K562 (cell line): ENCODE results near the gene CEP295NL.
"Not testable (repeated sequence)": the region's sequence is repeated elsewhere in the genome, so short reads cannot be mapped to it uniquely, and the experiment has no call there.

Experiments used
- CTCF ChIP-seq, 3 experiments: IDR thresholded peaks in 2 of 3; conservative IDR thresholded peaks in 1 of 3; 2 replicates each; pipeline ENCODE4 v1.5.1; 2011 to 2012; ENCODE audit warnings: low read length in 3 of 3, mild to moderate bottlenecking in 3 of 3, control low read depth in 2 of 3, improper control_type of control experiment in 1 of 3, inconsistent platforms in 1 of 3, low read depth in 1 of 3, mixed read lengths in 1 of 3, moderate library complexity in 1 of 3; ENCODE audit not compliant: insufficient read depth in 2 of 3
- KDM1A ChIP-seq, 2 experiments: fragments of 450-650 bp; IDR thresholded peaks; 2 replicates each; pipeline ENCODE4 v1.6.1; 2016; ENCODE audit warnings: mild to moderate bottlenecking in 2 of 2
- NCOA1 ChIP-seq: fragments of 450-650 bp; IDR thresholded peaks from 2 replicates; pipeline ENCODE4 v1.6.1; 2016; ENCODE audit warnings: low read depth
- RCOR1 ChIP-seq, 2 experiments: IDR thresholded peaks; 2 replicates each; pipeline ENCODE4 v1.6.1; 2012; ENCODE audit warnings: low read depth in 2 of 2, low read length in 2 of 2, borderline replicate concordance in 1 of 2, improper control_type of control experiment in 1 of 2
- RFX5 ChIP-seq: IDR thresholded peaks from 2 replicates; pipeline ENCODE4 v1.6.1; 2011; ENCODE audit warnings: low read depth, mild to moderate bottlenecking, improper control_type of control experiment, low read length
- TBL1XR1 ChIP-seq, 2 experiments: IDR thresholded peaks; 2 replicates each; pipeline ENCODE4 v1.6.1; 2012; ENCODE audit warnings: improper control_type of control experiment in 2 of 2, low read length in 2 of 2, mild to moderate bottlenecking in 1 of 2

- not testable (repeated sequence) for TF ChIP-seq KDM1A (IDR thresholded peaks at IDR 0.05); RCOR1 (IDR thresholded peaks at IDR 0.05; ENCODE audit: borderline replicate concordance in 1 of 2, low read depth in 2 of 2, low read length in 2 of 2); TBL1XR1 (IDR thresholded peaks at IDR 0.05; ENCODE audit: low read length in 2 of 2); NCOA1; CTCF (IDR thresholded peaks at IDR 0.05 in 2 of 3, conservative IDR thresholded peaks at IDR 0.05 in 1 of 3; ENCODE audit: insufficient read depth in 2 of 3, low read depth in 1 of 3, low read length in 3 of 3); RFX5
These were observed 42.5 kb upstream of the CEP295NL start for GRCh38 chr17:78945455-78945854.
